ENCODE data around the gene NUDT11. TPM values are rescaled to one million over a fixed set of nuclear protein-coding genes. Genes with fewer than 3 reads are reported as not detected.
A peak's percentile ranks its signal among the peaks of the same experiment; 100 is the strongest.
"Not testable (repeated sequence)": the region's sequence is repeated elsewhere in the genome, so short reads cannot be mapped to it uniquely, and the experiment has no call there.

The NUDT11 gene
- polyA plus RNA-seq: 5.3 TPM
- long read RNA-seq, donor 1, partial matches to known transcripts: 0 of 1 reads
- long read RNA-seq, donor 1, other reads (novel, unspliced or antisense): 0 of 1 reads
- long read RNA-seq, donor 2, partial matches to known transcripts: 0 of 3 reads
- long read RNA-seq, donor 2, other reads (novel, unspliced or antisense): 0 of 3 reads
- long read RNA-seq, donor 3, partial matches to known transcripts: 0 of 1 reads
- long read RNA-seq, donor 3, other reads (novel, unspliced or antisense): 0 of 1 reads
- long read RNA-seq, donor 4: 0 reads
- long read RNA-seq, donor 5, partial matches to known transcripts: 0 of 3 reads
- long read RNA-seq, donor 5, other reads (novel, unspliced or antisense): 0 of 3 reads
- long read RNA-seq, donor 6, partial matches to known transcripts: 0 of 3 reads
- long read RNA-seq, donor 6, other reads (novel, unspliced or antisense): 0 of 3 reads
- long read RNA-seq, donor 7, partial matches to known transcripts: 0 of 3 reads
- long read RNA-seq, donor 7, other reads (novel, unspliced or antisense): 0 of 3 reads
- long read RNA-seq, donor 8, partial matches to known transcripts: 0 of 2 reads
- long read RNA-seq, donor 8, other reads (novel, unspliced or antisense): 0 of 2 reads
- long read RNA-seq, donor 9, partial matches to known transcripts: 0 of 4 reads
- long read RNA-seq, donor 9, other reads (novel, unspliced or antisense): 0 of 4 reads
- long read RNA-seq, donor 10, partial matches to known transcripts: 0 of 3 reads
- long read RNA-seq, donor 10, other reads (novel, unspliced or antisense): 0 of 3 reads
- long read RNA-seq, donor 11, partial matches to known transcripts: 0 of 4 reads
- long read RNA-seq, donor 11, other reads (novel, unspliced or antisense): 0 of 4 reads

DNA sequence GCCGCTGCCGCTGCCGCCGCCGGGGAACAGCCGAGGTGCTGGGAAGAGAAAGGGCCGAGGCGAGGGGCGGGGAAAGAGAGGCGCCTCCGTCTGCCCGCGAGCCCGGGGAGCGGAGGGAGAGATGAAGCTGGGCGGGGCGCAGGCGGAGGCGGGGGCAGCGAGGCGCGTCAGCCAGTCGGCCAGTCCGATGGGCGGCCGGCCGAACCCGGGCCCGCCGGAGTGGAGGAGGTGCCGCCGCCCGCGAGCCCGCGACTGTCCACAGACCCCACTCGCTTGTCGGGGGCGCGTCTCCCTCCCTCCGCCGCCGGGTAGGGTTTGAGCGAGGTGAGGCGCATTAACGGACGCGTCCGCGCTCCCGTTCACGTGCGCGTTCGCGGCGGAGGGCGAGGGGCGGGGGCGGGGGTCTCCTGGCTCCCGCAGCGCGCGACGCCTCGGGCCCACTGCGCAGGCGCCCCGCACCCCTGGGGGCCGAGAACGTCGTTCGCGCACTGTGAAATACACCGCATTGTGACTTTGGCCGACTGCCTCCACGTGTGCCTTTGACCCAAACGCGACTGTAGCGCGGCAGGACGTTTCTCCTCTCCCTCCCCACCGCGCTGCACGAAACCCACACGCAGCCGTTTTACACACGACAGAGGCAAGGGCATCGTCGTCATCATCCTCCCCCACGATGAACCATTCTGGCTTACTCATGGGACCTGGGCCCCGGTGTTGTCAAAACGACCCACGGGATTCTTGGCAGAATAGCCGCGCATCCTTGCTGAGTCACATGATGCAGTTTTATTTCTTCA, at the start of gene NUDT11:
NUDT11 (minus strand) TSS at position 92 of the 791 bp plus-strand sequence. CDS start 148 bp downstream, outside the sequence.
- WGBS (ENCODE audit: insufficient coverage, low lambda C conversion rate): no CpG with 5 or more reads among the region's 96 CpGs
- no peaks in the 10 kb centered on the region for H3K36me3 ChIP-seq (ENCODE audit: control insufficient read depth, insufficient read depth, low read length)
- peak within 1 kb of the TSS; percentile 23 for H3K27ac ChIP-seq (ENCODE audit: low read length)
- H3K4me1 ChIP-seq (ENCODE audit: control insufficient read depth, insufficient read depth, low read length): no peaks in the 10 kb centered on the region
- H3K27me3 ChIP-seq (ENCODE audit: control insufficient read depth, insufficient read depth, low read length): peaks cover 12% of the 10 kb centered on the region
- DNase-seq: peak; percentile 31 to 45
- peak within 1 kb of the TSS; percentile 28 for H3K4me3 ChIP-seq (ENCODE audit: low read length)
- no peaks in the 10 kb centered on the region for H3K9me3 ChIP-seq (ENCODE audit: control insufficient read depth, low read depth, low read length)

DNA sequence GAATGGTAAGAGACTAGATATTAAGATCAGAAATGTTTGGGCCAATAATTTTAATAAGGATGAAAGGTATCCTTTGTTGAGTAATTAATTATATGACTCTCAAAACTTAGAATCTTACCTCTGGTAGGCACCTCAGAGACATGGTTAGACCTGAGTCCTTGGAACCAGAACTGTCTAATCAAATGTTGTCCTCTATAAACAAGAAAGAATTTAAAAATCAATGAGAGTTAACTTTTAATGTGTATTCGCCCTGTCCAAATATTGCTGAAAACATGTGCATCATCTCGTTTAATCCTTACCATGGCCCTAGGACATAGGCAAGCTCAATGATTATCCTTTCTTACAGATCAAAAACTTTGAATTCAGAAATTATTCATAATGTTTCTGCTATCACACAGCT, 24.0 kb upstream of the NUDT11 start:
- 83% methylated on average over 1 of the region's 2 CpGs for WGBS (ENCODE audit: insufficient coverage, low lambda C conversion rate)

DNA sequence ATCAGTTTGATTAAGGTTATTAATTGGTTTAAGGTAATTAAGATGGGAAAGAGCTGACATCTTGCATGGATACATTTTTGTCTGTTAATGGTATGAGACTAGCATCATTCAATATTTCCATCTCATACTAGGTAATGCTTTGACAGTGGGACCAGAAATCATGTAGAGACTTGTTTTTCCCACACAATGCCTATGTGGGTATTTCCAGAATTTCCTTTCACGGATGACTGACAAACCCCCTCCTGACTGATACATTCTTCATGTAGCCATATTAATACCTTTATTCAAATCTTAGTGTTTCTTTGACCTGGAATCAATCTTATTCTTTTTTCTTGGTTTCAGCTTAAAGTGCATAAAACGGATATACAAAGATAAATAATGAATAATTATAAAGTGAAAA, 22.7 kb upstream of the NUDT11 start:
- H3K36me3 ChIP-seq (ENCODE audit: control insufficient read depth, insufficient read depth, low read length); H3K9me3 ChIP-seq (ENCODE audit: control insufficient read depth, low read depth, low read length); H3K27me3 ChIP-seq (ENCODE audit: control insufficient read depth, insufficient read depth, low read length); H3K4me3 ChIP-seq (ENCODE audit: low read length); H3K27ac ChIP-seq (ENCODE audit: low read length); H3K4me1 ChIP-seq (ENCODE audit: control insufficient read depth, insufficient read depth, low read length); DNase-seq: not testable (repeated sequence)
- no CpG with 5 or more reads among the region's 2 CpGs for WGBS (ENCODE audit: insufficient coverage, low lambda C conversion rate)

More for the DNA sequence above, 24.0 kb upstream of the NUDT11 start:
- DNase-seq: no peak
- no peaks in the 10 kb centered on the region for H3K4me1 ChIP-seq (ENCODE audit: control insufficient read depth, insufficient read depth, low read length)
- no peaks in the 10 kb centered on the region for H3K9me3 ChIP-seq (ENCODE audit: control insufficient read depth, low read depth, low read length)
- no peaks in the 10 kb centered on the region for H3K36me3 ChIP-seq (ENCODE audit: control insufficient read depth, insufficient read depth, low read length)
- H3K27ac ChIP-seq (ENCODE audit: low read length): no peak overlapping the region
- H3K27me3 ChIP-seq (ENCODE audit: control insufficient read depth, insufficient read depth, low read length): no peaks in the 10 kb centered on the region
- no peak overlapping the region for H3K4me3 ChIP-seq (ENCODE audit: low read length)

DNA sequence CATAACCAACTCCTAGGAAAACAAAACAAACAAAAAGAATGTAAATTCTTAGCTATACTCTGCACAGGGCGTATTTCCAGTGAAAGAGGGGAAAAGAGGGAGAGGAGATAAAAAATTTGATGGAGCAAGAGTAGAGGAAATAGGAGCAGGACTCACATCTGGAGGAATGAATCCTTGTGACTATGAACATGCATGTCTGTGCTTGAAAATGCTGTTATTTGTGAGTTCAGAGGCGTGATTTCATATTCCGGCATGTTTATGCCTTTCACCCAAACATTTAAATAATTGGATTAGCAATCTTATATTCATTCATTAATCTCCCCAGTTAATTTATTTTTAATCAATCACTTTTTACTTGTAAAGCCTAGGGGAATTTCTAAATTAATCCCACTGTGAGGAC, 11.2 kb upstream of the NUDT11 start:
- whole genome bisulfite sequencing (ENCODE audit: insufficient coverage, low lambda C conversion rate): no CpG with 5 or more reads among the region's 3 CpGs
- Histone ChIP-seq H3K4me3 (ENCODE audit: low read length) (no peak overlapping the region), H3K9me3 (ENCODE audit: control insufficient read depth, low read depth, low read length) (no peaks in the 10 kb centered on the region), H3K27me3 (ENCODE audit: control insufficient read depth, insufficient read depth, low read length) (no peaks in the 10 kb centered on the region), H3K27ac (ENCODE audit: low read length) (no peak overlapping the region), H3K36me3 (ENCODE audit: control insufficient read depth, insufficient read depth, low read length) (no peaks in the 10 kb centered on the region), H3K4me1 (ENCODE audit: control insufficient read depth, insufficient read depth, low read length) (no peaks in the 10 kb centered on the region)
- DNase-seq: no peak

DNA sequence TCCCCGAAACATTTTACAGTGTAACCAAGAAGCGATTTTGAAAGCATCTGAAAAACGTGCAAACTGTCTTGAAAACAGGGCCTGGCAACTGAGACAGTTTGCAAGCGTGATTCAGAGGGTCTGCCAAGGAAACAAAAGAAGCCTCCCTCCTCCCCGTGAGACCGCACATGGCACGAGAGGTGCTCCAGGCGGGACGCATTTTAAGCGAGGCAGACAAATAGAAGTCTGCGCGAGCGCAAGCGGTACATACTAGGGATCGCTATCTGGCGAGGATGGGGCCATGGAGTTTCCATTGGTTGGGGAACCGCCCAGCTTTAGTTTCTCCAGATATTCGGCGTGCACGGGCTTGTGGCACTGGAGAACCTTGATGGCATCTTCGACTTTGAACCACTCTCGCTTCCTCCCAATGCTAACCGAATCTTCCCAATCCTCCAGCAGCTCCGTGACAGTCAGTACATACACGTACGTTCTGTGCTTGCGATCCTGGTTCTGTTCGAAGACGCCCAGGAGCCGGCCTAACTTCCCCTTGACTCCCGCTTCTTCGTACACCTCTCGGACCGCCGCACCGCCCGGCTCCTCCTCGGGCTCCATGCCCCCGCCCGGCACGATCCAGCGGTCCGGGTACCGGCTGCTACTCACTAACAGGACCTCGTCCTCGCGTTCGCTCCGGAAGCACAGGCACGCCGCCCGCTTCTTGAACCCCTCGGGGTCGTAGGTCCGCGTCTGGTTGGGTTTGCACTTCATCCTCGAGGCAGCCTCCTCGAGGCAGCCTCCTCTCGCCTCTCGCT, 497 bp downstream of the NUDT11 start:
- not testable (repeated sequence) for DNase-seq; H3K36me3 ChIP-seq (ENCODE audit: control insufficient read depth, insufficient read depth, low read length); H3K9me3 ChIP-seq (ENCODE audit: control insufficient read depth, low read depth, low read length); H3K4me1 ChIP-seq (ENCODE audit: control insufficient read depth, insufficient read depth, low read length)
- no CpG with 5 or more reads among the region's 60 CpGs for WGBS (ENCODE audit: insufficient coverage, low lambda C conversion rate)
- peak overlapping the region; percentile 28 for H3K4me3 ChIP-seq (ENCODE audit: low read length)
- peak overlapping the region; percentile 23 for H3K27ac ChIP-seq (ENCODE audit: low read length)
- H3K27me3 ChIP-seq (ENCODE audit: control insufficient read depth, insufficient read depth, low read length): peaks cover 12% of the 10 kb centered on the region

DNA sequence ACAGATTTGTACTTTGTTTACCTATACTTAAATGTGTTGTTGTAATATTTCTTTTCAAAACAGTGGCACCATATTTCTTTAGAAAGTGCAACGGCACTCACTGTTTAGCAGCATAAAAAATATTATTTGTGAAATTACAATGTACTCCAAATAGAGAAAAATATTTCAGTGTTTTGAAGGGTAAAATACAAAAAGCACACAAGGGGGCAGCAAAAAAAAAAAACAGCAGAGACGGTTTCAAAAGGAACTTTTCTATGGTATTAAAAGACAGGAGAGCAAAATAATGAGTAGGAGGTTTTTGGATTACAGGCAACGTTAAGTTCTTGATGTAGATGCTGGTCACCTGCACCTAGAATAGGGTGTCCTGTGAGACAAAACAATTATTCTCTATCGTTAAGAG, 2.0 kb downstream of the NUDT11 start:
- Histone ChIP-seq H3K36me3 (ENCODE audit: control insufficient read depth, insufficient read depth, low read length) (no peaks in the 10 kb centered on the region), H3K27me3 (ENCODE audit: control insufficient read depth, insufficient read depth, low read length) (peaks cover 12% of the 10 kb centered on the region), H3K27ac (ENCODE audit: low read length) (no peak overlapping the region), H3K4me1 (ENCODE audit: control insufficient read depth, insufficient read depth, low read length) (no peaks in the 10 kb centered on the region), H3K9me3 (ENCODE audit: control insufficient read depth, low read depth, low read length) (no peaks in the 10 kb centered on the region), H3K4me3 (ENCODE audit: low read length) (no peak overlapping the region)
- no CpG with 5 or more reads among the region's 4 CpGs for WGBS (ENCODE audit: insufficient coverage, low lambda C conversion rate)
- DNase-seq: no peak

DNA sequence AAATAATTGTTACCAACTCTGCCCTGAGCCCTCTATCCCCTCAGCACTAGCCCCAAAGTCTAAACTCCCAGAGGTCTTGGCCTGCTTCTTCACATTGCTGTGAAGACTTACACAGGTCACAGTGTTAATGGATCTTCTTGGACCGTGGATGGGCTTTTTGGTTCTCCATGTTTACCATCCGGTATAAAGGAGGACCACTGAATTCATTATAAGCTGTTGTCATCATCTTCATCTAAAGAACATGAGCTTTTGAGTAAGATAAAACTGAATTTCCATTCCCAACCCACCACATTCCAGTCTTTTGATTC, 8.5 kb downstream of the NUDT11 start:
- Histone ChIP-seq H3K36me3 (ENCODE audit: control insufficient read depth, insufficient read depth, low read length) (no peaks in the 10 kb centered on the region), H3K4me1 (ENCODE audit: control insufficient read depth, insufficient read depth, low read length) (no peaks in the 10 kb centered on the region), H3K27me3 (ENCODE audit: control insufficient read depth, insufficient read depth, low read length) (no peaks in the 10 kb centered on the region), H3K4me3 (ENCODE audit: low read length) (no peak overlapping the region), H3K9me3 (ENCODE audit: control insufficient read depth, low read depth, low read length) (no peaks in the 10 kb centered on the region), H3K27ac (ENCODE audit: low read length) (no peak overlapping the region)
- no peak for DNase-seq
- no CpG with 5 or more reads among the region's 2 CpGs for WGBS (ENCODE audit: insufficient coverage, low lambda C conversion rate)

DNA sequence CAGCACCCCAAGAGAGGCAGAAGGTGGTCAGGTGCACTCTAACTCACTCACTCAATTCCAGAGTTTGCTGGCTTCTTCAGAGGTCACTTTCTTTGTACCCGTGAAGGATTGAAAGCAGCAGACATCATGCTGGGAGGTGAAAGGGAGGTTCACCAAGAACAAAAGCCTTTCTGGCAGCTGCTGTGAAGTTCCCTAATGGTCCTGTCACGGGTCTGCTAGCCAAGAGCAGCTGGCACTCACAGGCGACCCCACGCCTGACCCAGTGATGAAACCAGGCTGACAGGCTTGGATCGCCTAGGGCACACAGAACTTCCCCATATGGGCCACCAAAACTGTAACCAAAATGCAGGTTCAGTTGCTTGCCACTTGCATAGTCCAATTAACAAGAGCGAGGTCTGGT, 11.8 kb downstream of the NUDT11 start:
- H3K4me1 ChIP-seq (ENCODE audit: control insufficient read depth, insufficient read depth, low read length): no peaks in the 10 kb centered on the region
- no CpG with 5 or more reads among the region's 6 CpGs for WGBS (ENCODE audit: insufficient coverage, low lambda C conversion rate)

DNA sequence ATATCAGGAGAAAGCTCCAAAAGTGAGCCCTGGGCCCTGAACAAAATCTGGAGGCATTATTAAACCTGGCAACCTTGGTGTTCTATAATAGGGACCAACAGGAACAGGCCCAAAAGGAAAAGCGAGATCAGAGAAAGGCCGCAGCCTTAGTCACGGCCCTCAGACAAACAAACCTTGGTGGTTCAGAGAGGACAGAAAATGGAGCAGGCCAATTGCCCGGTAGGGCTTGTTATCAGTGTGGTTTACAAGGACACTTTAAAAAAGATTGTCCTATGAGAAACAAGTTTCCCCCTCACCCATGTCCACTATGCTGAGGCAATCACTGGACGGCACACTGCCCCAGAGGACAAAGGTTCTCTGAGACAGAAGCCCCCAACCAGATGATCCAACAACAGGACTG, 14.0 kb downstream of the NUDT11 start:
- not testable (repeated sequence) for H3K36me3 ChIP-seq (ENCODE audit: control insufficient read depth, insufficient read depth, low read length); H3K27ac ChIP-seq (ENCODE audit: low read length); H3K4me3 ChIP-seq (ENCODE audit: low read length); DNase-seq; H3K9me3 ChIP-seq (ENCODE audit: control insufficient read depth, low read depth, low read length); H3K27me3 ChIP-seq (ENCODE audit: control insufficient read depth, insufficient read depth, low read length); H3K4me1 ChIP-seq (ENCODE audit: control insufficient read depth, insufficient read depth, low read length)
- WGBS (ENCODE audit: insufficient coverage, low lambda C conversion rate): no CpG with 5 or more reads among the region's 5 CpGs

More for the DNA sequence above, 11.8 kb downstream of the NUDT11 start:
- no peaks in the 10 kb centered on the region for H3K9me3 ChIP-seq (ENCODE audit: control insufficient read depth, low read depth, low read length)
- no peak overlapping the region for H3K27ac ChIP-seq (ENCODE audit: low read length)
- no peak for DNase-seq
- H3K4me3 ChIP-seq (ENCODE audit: low read length): no peak overlapping the region
- no peaks in the 10 kb centered on the region for H3K36me3 ChIP-seq (ENCODE audit: control insufficient read depth, insufficient read depth, low read length)
- no peaks in the 10 kb centered on the region for H3K27me3 ChIP-seq (ENCODE audit: control insufficient read depth, insufficient read depth, low read length)
